Glutamatergic neuron (in vitro differentiated cells): ENCODE measurements around the gene PRRG2. TPM values are rescaled to one million over a fixed set of nuclear protein-coding genes. Genes with fewer than 3 reads are reported as not detected.

Experiments
- DNase-seq: peaks from one replicate; pipeline ENCODE4 v3.0.0; 2022
- H3K27ac Mint-ChIP-seq: one replicate; pipeline ENCODE4 v1.8.0; 2020; ENCODE audit warnings: mild to moderate bottlenecking, mixed read lengths, inconsistent platforms; ENCODE audit not compliant: unreplicated experiment
- H3K27me3 Mint-ChIP-seq: one replicate; pipeline ENCODE4 v1.8.0; 2020; ENCODE audit warnings: mild to moderate bottlenecking, moderate library complexity, mixed read lengths, inconsistent platforms; ENCODE audit not compliant: unreplicated experiment
- H3K36me3 Mint-ChIP-seq: one replicate; pipeline ENCODE4 v1.8.0; 2020; ENCODE audit warnings: mild to moderate bottlenecking, mixed read lengths, inconsistent platforms; ENCODE audit not compliant: unreplicated experiment
- H3K4me1 Mint-ChIP-seq: one replicate; pipeline ENCODE4 v1.8.0; 2020; ENCODE audit warnings: mild to moderate bottlenecking, low read depth, mixed read lengths, inconsistent platforms; ENCODE audit not compliant: unreplicated experiment
- H3K4me3 Mint-ChIP-seq: one replicate; pipeline ENCODE4 v1.8.0; 2020; ENCODE audit warnings: mild to moderate bottlenecking, mixed read lengths, inconsistent platforms; ENCODE audit not compliant: unreplicated experiment
- H3K9me3 Mint-ChIP-seq: one replicate; pipeline ENCODE4 v1.8.0; 2020; ENCODE audit warnings: mild to moderate bottlenecking, moderate library complexity, mixed read lengths, inconsistent platforms; ENCODE audit not compliant: unreplicated experiment
- CTCF ChIP-seq: fragments of 200-600 bp; sonication (generic); IDR thresholded peaks from one replicate; pipeline ENCODE4 v1.5.0; 2021; ENCODE audit not compliant: partially characterized antibody, unreplicated experiment
- total RNA-seq: library from RNA; stranded (reverse); fragmentation: NEBNext Ultra II Directional; extraction: Animal tissue kit (Norgen Biotek cat#: 25700); gene quantifications from one replicate; pipeline ENCODE4 v1.2.1, GENCODE V29; 2021; ENCODE audit not compliant: unreplicated experiment

PRRG2 gene
- total RNA-seq, 1 donor from 2014 or later, result 0.29 TPM

GRCh38 chr19:49588365-49589122 is 7.4 kb downstream of the PRRG2 start:
- Mint-ChIP-seq H3K36me3 (no peaks in the 10 kb centered on the region), H3K9me3 (peaks cover 9% of the 10 kb centered on the region), H3K27me3 (peaks cover 2% of the 10 kb centered on the region), H3K4me3 (peak overlapping the region; percentile 8), H3K27ac (no peak overlapping the region), H3K4me1 (peaks cover 6% of the 10 kb centered on the region)
- DNase-seq, result no peak
- TF ChIP-seq CTCF, result no peak

GRCh38 chr19:49589502-49589905 is 8.4 kb downstream of the PRRG2 start:
- DNase-seq, result no peak
- Mint-ChIP-seq H3K4me3 (peak overlapping the region; percentile 49), H3K36me3 (no peaks in the 10 kb centered on the region), H3K27ac (peak overlapping the region; percentile 68), H3K9me3 (peaks cover 13% of the 10 kb centered on the region), H3K27me3 (peaks cover 9% of the 10 kb centered on the region), H3K4me1 (peaks cover 12% of the 10 kb centered on the region)
- TF ChIP-seq CTCF, result no peak

- peak overlapping the region; percentile 78 for H3K27ac Mint-ChIP-seq
- H3K9me3 Mint-ChIP-seq, result peaks cover 13% of the 10 kb centered on the region
- TF ChIP-seq CTCF, result no peak
- H3K4me1 Mint-ChIP-seq, result peaks cover 11% of the 10 kb centered on the region
- peaks cover 9% of the 10 kb centered on the region for H3K27me3 Mint-ChIP-seq
- H3K4me3 Mint-ChIP-seq, result peak overlapping the region; percentile 90
- DNase-seq, result peak; percentile 93
- no peaks in the 10 kb centered on the region for H3K36me3 Mint-ChIP-seq
Observed at GRCh38 chr19:49590071-49590970, 9.2 kb downstream of the PRRG2 start.

- Mint-ChIP-seq H3K4me3 (peak within 1 kb of the TSS; percentile 90), H3K27ac (peak within 1 kb of the TSS; percentile 78), H3K27me3 (peaks cover 9% of the 10 kb centered on the region), H3K4me1 (peaks cover 10% of the 10 kb centered on the region), H3K36me3 (no peaks in the 10 kb centered on the region), H3K9me3 (peaks cover 13% of the 10 kb centered on the region)
- peak; percentile 66 for DNase-seq
- TF ChIP-seq CTCF, result no peak
Observed at GRCh38 chr19:49590971-49591730, 10.0 kb downstream of the PRRG2 start, which contains the start of gene PRR12. Gene PRR12 (plus strand): TSS chr19:49591182. CDS start chr19:49591655, 473 bp downstream.
